GM12878 (cell line): ENCODE results near the gene PELI2. TPM values are rescaled to one million over a fixed set of nuclear protein-coding genes. Genes with fewer than 3 reads are reported as not detected.

Experiments used
- ATAC-seq: fragments of 200-7000 bp; cut with Tn5 transposase; 3 replicates; pipeline ENCODE4 v1.9.1; 2020; ENCODE audit warnings: mild to moderate bottlenecking, moderate library complexity
- BruUV-seq: library from RNA; stranded (reverse); fragments of 400-500 nt; replicated peaks from 2 replicates; lab custom pipeline; 2021; lab: Mats Ljungman, UMichigan
- CTCF ChIA-PET: fragments of 300-600 bp; sonication (Branson Sonifier 250); formaldehyde crosslinking; extraction: SDS; loops from one replicate; lab custom pipeline; 2021; ENCODE audit warnings: inconsistent platforms; lab: Yijun Ruan, JAX
- POLR2A ChIA-PET: fragments of 350-600 bp; formaldehyde crosslinking; extraction: SDS; loops from one replicate; lab custom pipeline; 2021; ENCODE audit warnings: inconsistent platforms; lab: Charles Lee
- RAD21 ChIA-PET: fragments of 300-600 bp; sonication (Branson Sonifier 250); formaldehyde crosslinking; loops from one replicate; lab custom pipeline; 2023; ENCODE audit warnings: antibody characterized with exemption; ENCODE audit not compliant: unreplicated experiment; lab: Charles Lee
- SMC1A ChIA-PET: fragments of 300-600 bp; sonication (Branson Sonifier 250); formaldehyde crosslinking; loops from one replicate; lab custom pipeline; 2023; ENCODE audit not compliant: unreplicated experiment, uncharacterized antibody; lab: Charles Lee
- DNase-seq: peaks from one replicate; pipeline ENCODE4 v3.0.0-alpha.2; 2011; ENCODE audit warnings: low read depth, low spot score
- FAIRE-seq: peaks from 3 replicates; lab custom pipeline; 2011; peaks lifted over from hg19 to GRCh38; lab: Jason Lieb, UNC
- H2AFZ ChIP-seq: 2 replicates; pipeline ENCODE4 v1.6.0; 2011; ENCODE audit warnings: low read depth, low read length, control low read depth; ENCODE audit not compliant: control insufficient read depth
- H3K27ac ChIP-seq: 2 replicates; pipeline ENCODE4 v1.5.1; 2011; ENCODE audit warnings: control low read depth; ENCODE audit not compliant: control insufficient read depth, insufficient read depth
- H3K27me3 ChIP-seq, 2 experiments: replicated peaks in 1 of 2; 2 replicates each; pipeline versions ENCODE4 v1.6.0 to v1.6.1; 2011; ENCODE audit warnings: low read length in 1 of 2; ENCODE audit not compliant: control insufficient read depth in 2 of 2, insufficient read depth in 2 of 2
- H3K36me3 ChIP-seq, 2 experiments: 2 replicates each; pipeline ENCODE4 v1.5.1; 2011; ENCODE audit warnings: low read length in 1 of 2; ENCODE audit not compliant: control insufficient read depth in 2 of 2, insufficient read depth in 2 of 2
- H3K4me1 ChIP-seq: 2 replicates; pipeline ENCODE4 v1.6.1; 2011; ENCODE audit warnings: mild to moderate bottlenecking, low read length, moderate library complexity, mixed read lengths; ENCODE audit not compliant: control insufficient read depth, insufficient read depth
- H3K4me2 ChIP-seq: 2 replicates; pipeline ENCODE4 v1.6.0; 2011; ENCODE audit warnings: control low read depth; ENCODE audit not compliant: control insufficient read depth, insufficient read depth
- H3K4me3 ChIP-seq: fragments of 200-600 bp; sonication (generic); 2 replicates; pipeline ENCODE4 v1.5.1; 2016
- H3K79me2 ChIP-seq: 2 replicates; pipeline ENCODE4 v1.6.0; 2011; ENCODE audit warnings: low read length; ENCODE audit not compliant: control insufficient read depth, insufficient read depth
- H3K9ac ChIP-seq: 2 replicates; pipeline ENCODE4 v1.8.0; 2011; ENCODE audit warnings: low read length, control low read depth, mixed read lengths; ENCODE audit not compliant: control insufficient read depth, insufficient read depth
- H3K9me3 ChIP-seq: replicated peaks from 3 replicates; pipeline ENCODE4 v1.5.1; 2011; ENCODE audit warnings: mild to moderate bottlenecking, low read length; ENCODE audit not compliant: control insufficient read depth, insufficient read depth
- H4K20me1 ChIP-seq: 2 replicates; pipeline ENCODE4 v1.6.0; 2011; ENCODE audit not compliant: control insufficient read depth, insufficient read depth
- BACH1 ChIP-seq: fragments of 450-650 bp; IDR thresholded peaks from 2 replicates; pipeline ENCODE4 v1.6.1; 2017; ENCODE audit warnings: mild to moderate bottlenecking, borderline replicate concordance
- CTCF ChIP-seq, 3 experiments: IDR thresholded peaks in 2 of 3; conservative IDR thresholded peaks in 1 of 3; 2 replicates each; pipeline ENCODE4 v1.5.1; 2011; ENCODE audit warnings: low read depth in 3 of 3, low read length in 3 of 3, mild to moderate bottlenecking in 3 of 3, control low read depth in 2 of 3, moderate library complexity in 2 of 3, inconsistent platforms in 1 of 3, mixed read lengths in 1 of 3; ENCODE audit not compliant: control insufficient read depth in 2 of 3, insufficient read depth in 1 of 3; ENCODE audit errors: extremely low read depth in 1 of 3
- HCFC1 ChIP-seq: fragments of 150-350 bp; IDR thresholded peaks from 2 replicates; pipeline ENCODE4 v1.6.1; 2014; ENCODE audit warnings: low read length
- JUNB ChIP-seq: IDR thresholded peaks from 2 replicates; pipeline ENCODE4 v1.6.1; 2016; ENCODE audit warnings: antibody characterized with exemption, mild to moderate bottlenecking
- NFXL1 ChIP-seq: fragments of 450-650 bp; IDR thresholded peaks from 2 replicates; pipeline ENCODE4 v1.6.1; 2017; ENCODE audit warnings: antibody characterized with exemption, mild to moderate bottlenecking, borderline replicate concordance
- NFYA ChIP-seq: IDR thresholded peaks from 2 replicates; pipeline ENCODE4 v1.6.1; 2011; ENCODE audit warnings: low read depth, mild to moderate bottlenecking, low read length, improper control_type of control experiment, borderline replicate concordance
- RAD21 ChIP-seq: IDR thresholded peaks from 2 replicates; pipeline ENCODE4 v1.6.1; 2011; ENCODE audit warnings: mild to moderate bottlenecking, low read depth, low read length, moderate library complexity; ENCODE audit not compliant: insufficient read depth
- TAF1 ChIP-seq: IDR thresholded peaks from 2 replicates; pipeline ENCODE4 v1.6.1; 2011; ENCODE audit warnings: mild to moderate bottlenecking, low read depth, low read length, borderline replicate concordance
- YBX1 ChIP-seq: fragments of 450-650 bp; IDR thresholded peaks from 2 replicates; pipeline ENCODE4 v1.6.1; 2016; ENCODE audit warnings: antibody characterized with exemption
- ZNF207 ChIP-seq: fragments of 450-650 bp; IDR thresholded peaks from 2 replicates; pipeline ENCODE4 v1.6.1; 2014; ENCODE audit warnings: antibody characterized with exemption, mild to moderate bottlenecking, borderline replicate concordance
- ZNF622 ChIP-seq: fragments of 450-650 bp; IDR thresholded peaks from 2 replicates; pipeline ENCODE4 v1.6.1; 2017; ENCODE audit warnings: mild to moderate bottlenecking, inconsistent platforms
- WGBS: methylation state at CpG from one replicate; pipeline ENCODE4 v1.1.6; 2016; ENCODE audit warnings: low lambda C conversion rate; ENCODE audit not compliant: insufficient replicate concordance, insufficient coverage; ENCODE audit errors: missing lambda C conversion rate; 5-methylcytosine and 5-hydroxymethylcytosine counted together
- in situ Hi-C: fragments of 300-500 bp; cut with MboI; formaldehyde crosslinking; loops from 9 replicates; pipeline ENCODE4 v1.14.3; 2018; ENCODE audit warnings: mixed read lengths
- intact Hi-C: fragments of 100-400 bp; cut with micrococcal nuclease; formaldehyde crosslinking; loops from one replicate; pipeline ENCODE4 v1.14.2; 2022; ENCODE audit not compliant: unreplicated experiment
- polyA plus RNA-seq, 11 experiments: library from polyadenylated mRNA; depleted of rRNA in 4 of 11; unstranded in 6 of 11; stranded (reverse) in 5 of 11; fragments of >200 nt; fragmentation: Nextera tagmentation in 4 of 11; fragmentation: Illumina TruSeq in 1 of 11; extraction: Ambion mirVana in 4 of 11; extraction: Trizol in 1 of 11; gene quantifications; 1 replicate in 1 of 11; 2 replicates in 10 of 11; pipeline versions ENCODE4 v1.2.1 to v1.2.3, GENCODE V29; 2011 to 2016; ENCODE audit warnings: inconsistent platforms in 2 of 11, missing spikeins in 2 of 11, low read depth in 1 of 11
- total RNA-seq, 4 experiments: library from RNA; depleted of rRNA in 3 of 4; stranded (reverse); fragments of >200 nt in 3 of 4; fragmentation: Illumina TruSeq in 1 of 4; extraction: Trizol in 1 of 4; gene quantifications; 2 replicates each; pipeline versions ENCODE4 v1.2.1 to v1.2.3, GENCODE V29; 2013 to 2021
- TF ChIP-seq, protein P1 (sequence below): IDR thresholded peaks from 2 replicates; pipeline ENCODE4 v1.6.1; 2011; ENCODE audit warnings: low read depth, mild to moderate bottlenecking, low read length, moderate library complexity, borderline replicate concordance; ENCODE audit errors: extremely low read depth

Gene PELI2
- total and polyA plus RNA-seq, 10 of the 15 experiments (the other 5 are each of a cell fraction or from before 2014, with no cell fraction given): under 0.01 to 0.10 (median 0.01) TPM; not detected in 3

- TF ChIP-seq NFYA: no peak
- TF ChIP-seq TAF1: no peak
- TF ChIP-seq ZNF207: no peak
- no peak for TF ChIP-seq ZNF622
- TF ChIP-seq CTCF (IDR thresholded peaks at IDR 0.05 in 2 of 3, conservative IDR thresholded peaks at IDR 0.05 in 1 of 3; ENCODE audit: control insufficient read depth in 2 of 3, extremely low read depth in 1 of 3, insufficient read depth in 1 of 3, low read depth in 3 of 3, low read length in 3 of 3): no peak
- no peak for TF ChIP-seq JUNB
- TF ChIP-seq NFXL1: no peak
Observed at GRCh38 chr14:56261046-56261445, 142.8 kb downstream of the PELI2 start (continued).

- POLR2A ChIA-PET: no interaction called here
- Histone ChIP-seq H3K27ac (no peak overlapping the region), H3K4me1 (no peaks in the 10 kb centered on the region), H3K4me3 (no peak overlapping the region), H3K36me3 (no peaks in the 10 kb centered on the region), H3K4me2 (no peak overlapping the region), H3K79me2 (no peaks in the 10 kb centered on the region), H2AFZ (no peak overlapping the region), H3K9ac (no peak overlapping the region), H3K27me3 (no peaks in the 10 kb centered on the region; a peak in 1 of 4 replicates), H3K9me3 (no peaks in the 10 kb centered on the region), H4K20me1 (no peaks in the 10 kb centered on the region)
- DNase-seq (no peak), ATAC-seq (no peak), FAIRE-seq (no peak)
- BruUV-seq: no TSS peak
- no peak for TF ChIP-seq YBX1
- TF ChIP-seq ZNF207: no peak
- TF ChIP-seq RAD21: no peak
- TF ChIP-seq HCFC1: no peak
- no peak for TF ChIP-seq NFXL1
- TF ChIP-seq BACH1: no peak
- TF ChIP-seq, protein P1, sequence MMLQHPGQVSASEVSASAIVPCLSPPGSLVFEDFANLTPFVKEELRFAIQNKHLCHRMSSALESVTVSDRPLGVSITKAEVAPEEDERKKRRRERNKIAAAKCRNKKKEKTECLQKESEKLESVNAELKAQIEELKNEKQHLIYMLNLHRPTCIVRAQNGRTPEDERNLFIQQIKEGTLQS: no peak
- RAD21 ChIA-PET: no interaction called here
- intact Hi-C loops (no loop called here), in situ Hi-C loops (no loop called here)
- SMC1A ChIA-PET: no interaction called here
- 16% methylated on average over 3 of the region's 3 CpGs for WGBS
- CTCF ChIA-PET: no interaction called here
Observed at GRCh38 chr14:56262530-56262929, 144.3 kb downstream of the PELI2 start.
